HUES48 (cell line): ENCODE measurements around the gene FAM186B.

Source experiments
- H3K27ac ChIP-seq: one replicate; pipeline ENCODE4 v1.7.0; 2013; ENCODE audit warnings: low read depth, low read length, inconsistent platforms
- H3K27me3 ChIP-seq: 2 replicates; pipeline ENCODE4 v1.6.1; 2013; ENCODE audit warnings: mild to moderate bottlenecking, low read length; ENCODE audit not compliant: control insufficient read depth, insufficient read depth
- H3K36me3 ChIP-seq: 2 replicates; pipeline ENCODE4 v1.6.1; 2013; ENCODE audit warnings: low read length; ENCODE audit not compliant: control insufficient read depth, insufficient read depth
- H3K4me1 ChIP-seq: 2 replicates; pipeline ENCODE4 v1.6.1; 2013; ENCODE audit warnings: mild to moderate bottlenecking, low read length; ENCODE audit not compliant: control insufficient read depth, insufficient read depth
- H3K4me3 ChIP-seq: 2 replicates; pipeline ENCODE4 v1.5.1; 2013; ENCODE audit warnings: mild to moderate bottlenecking, low read depth, low read length
- H3K9ac ChIP-seq: 2 replicates; pipeline ENCODE4 v1.6.1; 2013; ENCODE audit warnings: mild to moderate bottlenecking, low read depth, low read length, moderate library complexity
- H3K9me3 ChIP-seq: 2 replicates; pipeline ENCODE4 v1.6.1; 2013; ENCODE audit warnings: low read length; ENCODE audit not compliant: control insufficient read depth, insufficient read depth

FAM186B gene

GRCh38 chr12:49565406-49566265, 39.8 kb downstream of the FAM186B start:
- H3K4me3 ChIP-seq: no peak overlapping the region
- no peaks in the 10 kb centered on the region for H3K27me3 ChIP-seq
- no peak overlapping the region for H3K9ac ChIP-seq
- no peak overlapping the region for H3K27ac ChIP-seq
- peaks cover 52% of the 10 kb centered on the region for H3K36me3 ChIP-seq
- H3K4me1 ChIP-seq: no peaks in the 10 kb centered on the region; the same call in 1 of the 2 replicates
- no peaks in the 10 kb centered on the region for H3K9me3 ChIP-seq

GRCh38 chr12:49564686-49565405, 40.6 kb downstream of the FAM186B start:
- Histone ChIP-seq H3K27ac (no peak overlapping the region), H3K27me3 (no peaks in the 10 kb centered on the region), H3K4me3 (no peak overlapping the region), H3K36me3 (peaks cover 60% of the 10 kb centered on the region), H3K4me1 (no peaks in the 10 kb centered on the region; the same call in 1 of the 2 replicates), H3K9ac (no peak overlapping the region), H3K9me3 (no peaks in the 10 kb centered on the region)

DNA sequence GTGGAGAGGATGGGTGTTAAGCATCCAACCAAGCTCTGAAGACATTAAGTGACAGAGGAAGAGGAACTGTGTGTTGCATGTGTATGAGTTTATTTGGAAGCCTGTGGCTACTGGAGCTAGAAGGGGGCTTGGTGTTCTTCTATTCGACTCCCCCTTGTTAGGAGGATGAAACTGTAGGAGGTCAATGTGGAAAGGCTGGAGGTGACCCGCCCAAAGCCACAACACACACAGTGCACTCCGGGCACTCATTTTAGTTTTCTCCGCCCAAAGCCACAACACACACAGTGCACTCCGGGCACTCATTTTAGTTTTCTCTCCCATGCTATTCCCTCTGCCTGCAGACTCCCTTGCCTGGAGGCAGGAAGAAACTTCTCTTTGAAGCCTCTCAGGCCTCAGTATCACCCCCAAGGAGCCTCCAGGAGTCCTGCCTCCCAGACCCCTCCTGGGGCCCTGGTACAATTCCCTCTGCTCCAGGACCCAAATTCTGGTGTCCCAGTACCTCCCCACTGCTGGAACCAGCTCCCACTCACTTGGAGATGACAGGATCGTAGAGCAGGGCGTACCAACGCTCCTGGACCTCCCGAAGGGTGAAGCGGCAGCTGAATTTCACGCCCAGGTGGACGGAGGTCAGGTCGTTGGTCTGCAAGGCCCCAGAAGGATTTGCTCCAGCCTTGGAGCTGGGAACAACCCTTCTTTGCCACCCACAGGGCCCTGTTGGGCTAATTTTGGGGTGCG, 41.3 kb downstream of the FAM186B start:
- Histone ChIP-seq H3K27ac (no peak overlapping the region), H3K9ac (no peak overlapping the region), H3K4me1 (no peaks in the 10 kb centered on the region; the same call in 1 of the 2 replicates), H3K36me3 (peaks cover 68% of the 10 kb centered on the region), H3K27me3 (no peaks in the 10 kb centered on the region), H3K4me3 (no peak overlapping the region), H3K9me3 (no peaks in the 10 kb centered on the region)

DNA sequence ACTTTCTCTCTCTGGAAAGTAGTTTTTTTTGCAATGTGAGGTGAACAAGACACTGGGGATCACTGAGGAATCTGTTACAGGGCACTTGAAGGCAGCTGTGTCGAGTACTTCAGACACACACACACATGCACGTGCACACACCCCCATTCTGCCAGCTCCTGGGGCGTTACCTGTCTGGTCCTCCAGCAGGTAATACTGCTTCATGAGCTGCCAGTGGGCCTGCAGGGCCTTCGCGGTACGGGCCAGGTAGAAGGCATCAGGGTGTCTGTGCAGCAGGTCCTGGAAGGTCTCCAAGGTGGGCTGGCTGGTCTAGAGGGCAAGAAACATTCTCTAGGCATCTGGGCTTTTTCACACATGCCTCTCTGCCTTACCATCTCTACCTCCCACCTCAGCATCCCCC, 42.6 kb downstream of the FAM186B start:
- H3K27ac ChIP-seq: no peak overlapping the region
- H3K36me3 ChIP-seq: peaks cover 79% of the 10 kb centered on the region
- no peaks in the 10 kb centered on the region for H3K27me3 ChIP-seq
- no peaks in the 10 kb centered on the region; the same call in 1 of the 2 replicates for H3K4me1 ChIP-seq
- no peak overlapping the region for H3K4me3 ChIP-seq
- H3K9me3 ChIP-seq: no peaks in the 10 kb centered on the region
- H3K9ac ChIP-seq: no peak overlapping the region

- peaks cover 84% of the 10 kb centered on the region for H3K36me3 ChIP-seq
Observed at GRCh38 chr12:49562233-49562632, 43.2 kb downstream of the FAM186B start.

DNA sequence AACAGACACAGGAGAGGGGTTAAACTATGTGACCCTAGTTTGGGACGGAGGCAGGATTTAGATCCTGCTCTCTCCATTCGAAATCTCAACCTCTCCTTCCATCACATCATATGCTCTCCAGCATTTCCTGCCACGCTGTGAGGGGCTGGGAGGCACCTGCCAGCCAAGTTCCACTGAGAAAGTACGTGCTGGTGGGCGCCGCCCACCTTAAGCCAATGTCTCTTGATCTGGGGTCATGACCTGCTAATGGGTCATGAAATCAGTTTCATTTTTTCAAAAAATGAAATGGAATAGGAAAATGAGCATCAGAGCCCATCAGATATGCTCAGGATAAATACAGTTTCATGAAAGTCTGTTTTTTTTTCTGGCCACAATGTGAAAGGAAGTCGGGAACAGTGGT, 44.7 kb downstream of the FAM186B start:
- Histone ChIP-seq H3K9ac (no peak overlapping the region), H3K27ac (no peak overlapping the region), H3K4me3 (no peak overlapping the region), H3K4me1 (no peaks in the 10 kb centered on the region), H3K9me3 (no peaks in the 10 kb centered on the region), H3K27me3 (no peaks in the 10 kb centered on the region), H3K36me3 (peaks cover 93% of the 10 kb centered on the region)

More at GRCh38 chr12:49562233-49562632, 43.2 kb downstream of the FAM186B start:
- no peak overlapping the region for H3K9ac ChIP-seq
- H3K27ac ChIP-seq: no peak overlapping the region
- no peaks in the 10 kb centered on the region for H3K9me3 ChIP-seq
- no peak overlapping the region for H3K4me3 ChIP-seq
- no peaks in the 10 kb centered on the region; the same call in 1 of the 2 replicates for H3K4me1 ChIP-seq
- H3K27me3 ChIP-seq: no peaks in the 10 kb centered on the region

DNA sequence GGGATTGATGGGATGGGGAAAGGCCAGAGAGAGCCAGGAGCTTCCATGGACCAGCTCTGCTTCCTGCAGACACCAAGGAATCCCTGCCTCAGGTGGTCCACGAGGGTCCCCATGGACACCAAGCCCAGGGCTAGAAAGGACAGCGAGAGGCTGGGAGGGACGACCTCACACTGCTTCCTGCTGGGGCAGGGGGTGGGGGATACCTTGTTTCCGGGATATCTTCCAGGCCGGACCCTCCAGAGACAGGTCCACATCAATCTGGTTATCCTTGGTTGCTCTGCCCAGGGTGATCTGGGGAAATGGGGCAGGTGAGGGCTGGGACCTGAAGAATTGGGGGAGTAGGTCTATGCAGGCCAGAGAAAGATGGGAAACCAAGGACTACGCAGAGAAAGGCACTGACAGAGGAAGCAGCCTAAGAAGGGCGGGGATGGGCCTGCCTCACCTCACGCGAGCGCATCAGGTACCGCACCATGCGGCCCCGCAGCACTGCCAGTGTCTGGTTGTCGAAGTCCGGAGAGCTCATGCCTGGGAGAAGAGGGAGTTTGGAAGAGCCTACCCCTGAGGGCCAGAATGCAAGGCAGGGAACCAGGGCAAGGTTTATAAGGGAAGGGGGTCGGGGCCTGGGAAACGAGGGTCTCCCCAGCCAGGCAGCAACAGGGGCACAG, 46.3 kb downstream of the FAM186B start:
- Histone ChIP-seq H3K36me3 (peaks cover 77% of the 10 kb centered on the region), H3K9me3 (no peaks in the 10 kb centered on the region), H3K4me1 (no peaks in the 10 kb centered on the region), H3K4me3 (no peak overlapping the region), H3K9ac (no peak overlapping the region), H3K27me3 (no peaks in the 10 kb centered on the region), H3K27ac (no peak overlapping the region)

DNA sequence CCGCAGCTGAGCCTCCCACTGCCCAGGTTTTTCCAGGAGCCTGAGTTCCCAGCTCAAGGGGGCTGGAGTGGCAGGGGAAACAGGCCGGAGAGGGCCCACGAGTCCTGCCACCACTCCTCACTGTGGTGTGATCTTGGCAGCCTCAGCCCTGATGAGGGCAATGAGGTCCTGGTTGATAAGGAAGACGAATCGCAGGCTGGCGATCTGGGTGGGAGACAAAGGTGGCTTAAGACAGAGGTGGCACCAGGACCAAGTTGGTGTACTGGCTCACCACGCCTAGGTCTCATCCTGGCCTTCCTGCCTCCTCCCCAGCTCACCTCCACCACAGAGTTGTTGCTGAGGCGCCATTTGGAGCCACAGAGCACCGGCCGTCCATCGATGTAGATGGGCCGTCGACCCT, 46.9 kb downstream of the FAM186B start:
- peaks cover 71% of the 10 kb centered on the region for H3K36me3 ChIP-seq
- no peak overlapping the region for H3K4me3 ChIP-seq
- no peaks in the 10 kb centered on the region for H3K4me1 ChIP-seq
- H3K9me3 ChIP-seq: no peaks in the 10 kb centered on the region
- H3K9ac ChIP-seq: no peak overlapping the region
- no peak overlapping the region for H3K27ac ChIP-seq
- H3K27me3 ChIP-seq: no peaks in the 10 kb centered on the region

- Histone ChIP-seq H3K27me3 (0 out of 2 replicates have a peak, but pooled peaks cover under 1% of the 10 kb centered on the region), H3K36me3 (peaks cover 65% of the 10 kb centered on the region), H3K9ac (no peak overlapping the region), H3K4me1 (no peaks in the 10 kb centered on the region), H3K27ac (no peak overlapping the region), H3K4me3 (no peak overlapping the region), H3K9me3 (no peaks in the 10 kb centered on the region)
Observed at GRCh38 chr12:49557917-49558215, 47.6 kb downstream of the FAM186B start.

- no peaks in the 10 kb centered on the region for H3K4me1 ChIP-seq
- H3K27ac ChIP-seq: no peak overlapping the region
- no peak overlapping the region for H3K9ac ChIP-seq
- H3K27me3 ChIP-seq: peaks cover 5% of the 10 kb centered on the region; the same call in 1 of the 2 replicates
- H3K9me3 ChIP-seq: no peaks in the 10 kb centered on the region
- no peak overlapping the region for H3K4me3 ChIP-seq
- H3K36me3 ChIP-seq: peaks cover 60% of the 10 kb centered on the region
Observed at GRCh38 chr12:49557187-49557916, 48.1 kb downstream of the FAM186B start.
